ENCODE data around the gene CHMP3.

Gene CHMP3

DNA sequence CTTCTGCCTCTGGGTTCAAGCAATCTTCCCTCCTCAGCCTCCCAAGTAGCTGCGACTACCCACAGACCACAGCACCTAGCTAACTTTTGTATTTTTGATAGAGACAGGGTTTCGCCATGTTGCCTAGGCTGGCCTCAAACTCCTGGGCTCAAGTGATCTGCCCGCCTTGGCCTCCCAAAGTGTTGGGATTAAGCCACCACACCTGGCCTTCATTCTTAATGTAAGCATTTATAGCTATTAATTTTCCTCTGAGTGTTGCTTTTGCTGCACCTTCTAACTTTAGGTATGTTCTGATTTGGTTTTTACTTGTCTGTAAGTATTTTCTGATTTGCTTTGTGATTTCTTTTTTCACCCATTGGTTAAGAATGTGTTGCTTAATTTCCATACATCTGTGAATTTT, 29.7 kb downstream of the CHMP3 start:
- peaks cover 16% of the 10 kb centered on the region for H3K4me1 Mint-ChIP-seq
- ATAC-seq (no peak), DNase-seq (no peak)
- H3K27me3 Mint-ChIP-seq = no peaks in the 10 kb centered on the region
- H3K9me3 Mint-ChIP-seq = peaks cover 5 to 40% of the 10 kb centered on the region in 2 donors
- no peak overlapping the region for H3K4me3 Mint-ChIP-seq
- no peak overlapping the region for H3K27ac Mint-ChIP-seq

DNA sequence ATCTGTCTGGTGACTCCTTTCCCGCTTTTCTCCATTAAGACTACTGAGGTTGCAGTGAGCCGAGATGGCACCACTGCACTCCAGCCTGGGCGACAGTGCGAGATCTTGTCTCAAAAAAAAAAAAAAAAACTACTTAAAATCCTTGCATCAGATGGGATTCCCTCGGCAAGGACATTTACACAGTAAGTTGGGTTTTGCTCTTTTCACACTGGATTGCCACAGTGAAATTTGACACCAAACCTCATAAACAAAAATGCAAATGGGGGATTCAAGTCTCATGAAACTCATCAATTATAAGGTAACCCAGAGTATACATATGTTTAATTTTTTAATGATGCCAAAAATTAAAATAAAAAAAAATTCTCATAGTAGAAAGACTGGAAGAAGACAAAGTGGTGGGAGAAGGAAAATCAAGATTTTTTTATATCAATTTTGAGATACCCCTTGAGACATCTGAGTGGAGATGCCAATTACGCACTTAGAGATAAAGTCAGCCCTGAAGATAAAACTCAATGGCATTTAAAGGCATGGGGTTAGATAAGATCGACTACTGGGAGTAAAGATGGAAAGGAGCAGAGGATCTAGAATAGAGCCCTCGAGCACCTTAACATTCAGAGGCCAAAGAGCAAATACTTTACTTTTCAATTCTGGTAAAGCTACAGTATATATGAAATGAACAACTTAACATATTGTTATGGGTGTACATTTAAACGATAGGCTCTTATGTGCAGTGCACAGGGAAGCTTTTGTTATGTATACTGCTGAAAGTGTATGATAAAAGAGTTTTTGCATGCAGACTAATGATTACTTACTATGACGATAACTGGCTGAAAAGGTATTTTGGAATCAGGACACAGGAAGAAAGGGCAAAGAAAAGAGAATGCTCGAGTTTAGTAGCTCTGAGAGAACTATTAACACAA, 37.6 kb downstream of the CHMP3 start:
- Mint-ChIP-seq H3K27ac (no peak overlapping the region), H3K4me1 (no peaks in the 10 kb centered on the region), H3K4me3 (no peak overlapping the region), H3K27me3 (no peaks in the 10 kb centered on the region), H3K9me3 (no peaks in the 10 kb centered on the region)
- no peak for ATAC-seq
- no peak for DNase-seq

DNA sequence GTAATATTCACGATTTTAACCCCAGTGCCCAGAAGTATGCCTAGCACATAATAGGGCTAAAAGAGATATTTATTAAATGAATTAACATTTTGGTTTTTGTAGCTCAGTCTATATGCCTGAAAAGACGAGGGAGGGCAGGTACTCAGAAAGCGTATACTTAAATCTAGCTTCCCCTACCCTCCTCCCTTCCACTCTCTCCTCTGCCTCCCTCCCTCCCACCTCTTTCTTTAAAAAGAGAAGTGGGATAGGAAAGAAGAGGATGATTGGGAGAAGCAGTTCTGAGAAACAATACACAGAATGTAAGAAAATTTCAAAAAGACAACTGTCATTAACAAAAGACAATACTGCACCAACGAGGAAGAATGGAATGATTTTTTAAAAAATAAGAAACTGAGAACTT, 39.8 kb downstream of the CHMP3 start:
- no peaks in the 10 kb centered on the region for H3K27me3 Mint-ChIP-seq
- ATAC-seq (no peak), DNase-seq (no peak)
- H3K27ac Mint-ChIP-seq = no peak overlapping the region
- H3K4me1 Mint-ChIP-seq = no peaks in the 10 kb centered on the region
- no peak overlapping the region for H3K4me3 Mint-ChIP-seq
- peaks cover 0 to 7% of the 10 kb centered on the region in 2 donors for H3K9me3 Mint-ChIP-seq

DNA sequence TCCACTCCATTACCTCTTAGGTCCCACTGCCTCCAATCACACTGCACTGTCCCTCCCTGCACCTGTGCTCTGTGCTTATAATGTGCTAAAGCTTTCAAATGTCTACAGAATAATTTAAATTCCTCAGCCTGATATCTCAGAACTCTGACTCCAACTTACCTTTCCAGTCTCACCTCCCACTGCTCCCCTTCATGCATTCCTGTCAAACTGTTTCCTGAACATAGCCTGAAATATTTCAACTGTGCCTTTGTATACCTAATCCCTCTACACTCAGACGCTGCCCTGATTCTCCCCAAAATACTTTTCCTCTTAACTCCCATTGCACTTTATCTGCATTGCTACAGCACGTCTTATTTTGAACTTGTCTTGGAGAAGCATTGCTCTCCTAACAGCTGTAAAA, 40.5 kb downstream of the CHMP3 start:
- no peak overlapping the region for H3K4me3 Mint-ChIP-seq
- DNase-seq (no peak), ATAC-seq (no peak)
- H3K27me3 Mint-ChIP-seq = no peaks in the 10 kb centered on the region
- H3K4me1 Mint-ChIP-seq = no peaks in the 10 kb centered on the region
- no peak overlapping the region for H3K27ac Mint-ChIP-seq
- peaks cover 0 to 7% of the 10 kb centered on the region in 2 donors for H3K9me3 Mint-ChIP-seq

DNA sequence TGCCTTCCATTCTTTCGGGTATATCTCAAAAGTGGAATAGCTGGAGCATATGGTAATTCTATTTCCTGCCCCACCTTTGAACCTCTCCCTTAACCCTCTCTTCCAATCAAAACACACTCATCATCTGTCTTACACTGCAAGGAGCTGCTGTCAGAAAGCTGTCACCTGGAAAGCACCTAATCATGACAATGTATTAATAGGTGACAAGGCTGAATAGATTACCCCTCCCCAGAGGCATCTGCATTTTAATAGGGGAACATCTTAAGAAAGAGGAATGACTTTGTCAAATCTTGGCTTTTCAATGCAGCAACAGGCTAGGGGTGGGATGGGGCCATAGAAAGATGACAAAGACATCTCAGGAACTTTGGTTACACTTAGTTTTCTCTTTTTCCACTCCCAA, 41.3 kb downstream of the CHMP3 start:
- ATAC-seq (no peak), DNase-seq (no peak)
- Mint-ChIP-seq H3K4me3 (no peak overlapping the region), H3K27ac (no peak overlapping the region), H3K9me3 (peaks cover 0 to 7% of the 10 kb centered on the region in 2 donors), H3K27me3 (no peaks in the 10 kb centered on the region), H3K4me1 (no peaks in the 10 kb centered on the region)

DNA sequence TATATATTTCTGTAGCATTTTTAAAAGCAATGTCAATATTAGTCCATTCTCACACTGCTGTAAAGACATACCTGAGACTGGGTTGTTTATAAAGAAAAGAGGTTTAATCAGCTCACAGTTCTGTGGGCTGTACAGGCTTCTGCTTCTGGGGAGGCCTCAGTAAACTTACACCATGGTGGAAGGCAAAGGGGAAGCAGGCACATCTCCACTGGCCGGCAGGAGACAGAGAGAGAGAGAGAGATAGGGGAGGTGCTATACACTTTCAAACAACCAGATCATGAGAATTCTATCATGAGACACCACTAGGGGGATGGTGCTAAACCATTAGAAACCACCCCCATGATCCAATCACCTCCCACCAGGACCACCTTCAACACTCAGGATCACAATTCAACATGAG, 43.1 kb downstream of the CHMP3 start:
- ATAC-seq = no peak
- Mint-ChIP-seq H3K4me1 (peaks cover under 1% of the 10 kb centered on the region), H3K27me3 (no peaks in the 10 kb centered on the region), H3K9me3 (peaks cover 0 to 7% of the 10 kb centered on the region in 2 donors), H3K4me3 (no peak overlapping the region), H3K27ac (no peak overlapping the region)
- DNase-seq = no peak

DNA sequence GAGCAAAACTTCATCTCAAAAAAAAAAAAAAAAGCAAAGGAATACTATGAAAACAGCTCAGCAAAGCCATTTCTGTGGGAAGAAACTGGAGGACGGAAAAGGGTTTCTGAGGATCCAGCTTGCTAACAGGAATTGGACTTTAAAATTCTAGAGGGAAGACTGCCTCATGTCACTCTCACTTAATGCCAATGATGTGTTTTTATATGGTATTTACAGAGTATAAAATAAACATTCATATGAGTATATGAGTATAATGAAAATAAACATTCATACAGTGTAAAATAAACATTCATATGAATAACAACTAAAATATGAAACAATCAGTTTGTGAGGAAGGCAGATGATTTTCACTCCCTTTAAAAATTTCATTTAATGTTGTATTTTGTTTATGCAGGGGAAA, 43.9 kb downstream of the CHMP3 start:
- Mint-ChIP-seq H3K4me1 (peaks cover 7% of the 10 kb centered on the region), H3K27me3 (no peaks in the 10 kb centered on the region), H3K27ac (no peak overlapping the region), H3K4me3 (no peak overlapping the region), H3K9me3 (peaks cover 0 to 7% of the 10 kb centered on the region in 2 donors)
- no peak for ATAC-seq
- no peak for DNase-seq

DNA sequence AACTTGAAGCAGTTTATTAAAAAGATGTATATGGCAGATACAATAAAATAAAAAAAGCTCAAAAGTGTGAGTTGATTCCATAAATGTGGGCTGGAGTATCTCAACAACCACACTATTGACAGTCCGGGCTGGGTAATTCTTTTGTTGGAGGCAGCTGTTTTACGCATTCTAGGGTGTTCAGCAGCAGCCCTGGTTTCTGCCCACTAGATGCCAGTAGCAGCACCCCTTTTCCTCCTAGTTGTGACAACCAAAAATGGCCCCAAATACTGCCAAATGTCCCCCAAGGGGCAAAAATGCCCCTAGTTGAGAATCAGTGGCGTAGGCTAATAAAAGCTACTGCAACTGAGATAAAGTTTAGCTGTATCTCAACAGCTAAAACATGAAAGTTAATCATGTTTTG, 44.8 kb downstream of the CHMP3 start:
- no peaks in the 10 kb centered on the region for H3K27me3 Mint-ChIP-seq
- H3K4me3 Mint-ChIP-seq = no peak overlapping the region
- H3K4me1 Mint-ChIP-seq = peaks cover 7% of the 10 kb centered on the region
- no peak overlapping the region for H3K27ac Mint-ChIP-seq
- ATAC-seq = peak; percentile 54
- H3K9me3 Mint-ChIP-seq = peaks cover 0 to 7% of the 10 kb centered on the region in 2 donors
- DNase-seq = peak; percentile 5 to 22

DNA sequence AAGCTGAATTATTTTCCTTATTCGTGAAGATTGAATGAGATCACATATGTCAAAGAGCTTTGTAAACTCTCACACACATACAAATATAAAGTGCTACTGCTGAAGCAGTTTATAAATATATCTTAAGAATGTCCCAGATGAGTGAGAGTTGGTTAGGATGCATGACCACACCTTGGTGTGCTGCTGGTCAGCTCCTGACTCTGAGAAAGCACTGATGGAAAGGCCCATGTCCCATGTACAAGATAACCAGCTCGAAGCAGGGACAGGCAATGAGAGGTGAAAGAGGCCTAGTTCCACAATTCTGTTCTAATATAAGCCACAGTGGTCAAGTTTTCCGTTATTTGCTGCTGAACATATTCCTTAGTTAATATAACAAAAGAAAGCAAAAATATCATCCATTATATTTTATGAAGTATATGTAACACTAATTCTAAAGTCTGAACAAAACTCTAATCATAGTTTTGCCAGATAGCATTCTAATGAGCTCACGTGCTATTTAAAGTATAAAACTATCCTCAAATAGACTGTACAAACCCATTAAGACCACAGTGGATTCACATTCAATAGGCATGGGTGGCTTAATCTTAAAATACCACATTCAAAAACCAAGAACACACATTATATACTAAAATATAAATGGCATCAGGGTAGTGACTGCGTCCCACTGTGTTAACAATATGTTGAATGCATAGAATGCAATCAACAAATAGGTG, 49.1 kb downstream of the CHMP3 start:
- no peak for DNase-seq
- Mint-ChIP-seq H3K27ac (no peak overlapping the region), H3K27me3 (no peaks in the 10 kb centered on the region), H3K4me1 (peaks cover 7% of the 10 kb centered on the region), H3K4me3 (no peak overlapping the region), H3K9me3 (no peaks in the 10 kb centered on the region)
- no peak for ATAC-seq

DNA sequence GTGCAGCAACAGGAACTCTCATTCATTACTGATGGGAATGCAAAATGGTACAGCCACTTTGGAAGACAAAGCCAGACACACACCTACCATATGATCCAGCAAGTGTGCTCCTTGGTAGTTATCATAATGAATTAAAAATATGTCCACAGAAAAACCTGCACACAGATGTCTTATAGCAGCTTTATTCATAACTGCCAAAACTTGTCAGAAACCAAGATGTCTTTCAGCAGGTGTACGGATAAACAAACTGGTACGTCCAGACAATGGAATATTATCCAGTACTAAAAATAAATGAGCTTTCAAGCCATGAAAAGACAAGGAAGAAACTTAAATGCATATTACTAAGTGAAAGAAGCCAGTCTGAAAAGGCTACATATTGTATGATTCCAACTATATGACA, 50.4 kb downstream of the CHMP3 start:
- H3K4me1 Mint-ChIP-seq = peaks cover 7% of the 10 kb centered on the region
- no peak for DNase-seq
- ATAC-seq = no peak
- no peak overlapping the region for H3K27ac Mint-ChIP-seq
- no peaks in the 10 kb centered on the region for H3K9me3 Mint-ChIP-seq
- no peaks in the 10 kb centered on the region for H3K27me3 Mint-ChIP-seq
- H3K4me3 Mint-ChIP-seq = no peak overlapping the region

DNA sequence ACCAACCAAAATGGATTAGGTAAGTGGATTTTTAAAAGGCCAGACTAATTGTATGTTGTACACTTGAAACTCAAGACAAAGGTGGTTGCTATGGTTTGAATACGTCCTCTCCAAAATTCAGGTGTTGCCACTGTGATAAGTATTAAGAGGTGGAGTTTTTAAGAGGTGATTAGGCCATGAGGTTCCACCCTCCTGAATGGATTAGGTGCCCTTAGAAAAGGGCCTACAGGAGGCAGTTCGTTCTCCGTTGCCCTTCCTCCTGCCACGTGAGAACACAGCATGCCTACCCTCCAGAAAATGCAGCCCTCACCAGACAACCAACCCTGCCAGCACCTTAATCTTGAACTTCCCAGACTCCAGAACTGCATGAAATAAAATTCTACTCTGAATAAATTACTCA, 51.2 kb downstream of the CHMP3 start:
- DNase-seq (no peak), ATAC-seq (no peak)
- Mint-ChIP-seq H3K9me3 (no peaks in the 10 kb centered on the region), H3K27me3 (no peaks in the 10 kb centered on the region), H3K4me1 (peaks cover 7% of the 10 kb centered on the region), H3K27ac (no peak overlapping the region), H3K4me3 (no peak overlapping the region)

DNA sequence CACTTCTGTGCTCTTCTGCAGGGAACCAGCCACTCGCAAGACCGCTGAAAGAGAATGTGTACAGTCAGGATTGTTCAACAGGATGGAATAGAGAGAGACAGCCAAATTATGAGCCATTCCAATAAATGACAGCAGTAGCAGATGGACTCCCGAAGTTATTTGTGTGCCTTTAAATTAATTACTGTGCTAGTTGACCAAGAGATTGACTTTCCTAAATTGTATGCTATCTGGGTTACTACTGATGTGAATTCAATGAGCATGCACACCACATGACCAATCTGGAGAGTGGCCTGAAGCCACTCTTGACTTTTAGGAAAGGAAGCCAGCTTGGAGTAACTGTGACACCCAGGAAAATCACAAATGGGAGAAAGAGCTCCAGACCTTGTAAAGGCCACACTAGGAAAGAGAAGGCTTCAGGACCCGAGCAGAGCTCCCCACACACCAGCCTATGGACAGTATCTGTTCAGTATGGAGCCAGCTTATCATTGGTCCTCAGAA, 52.8 kb downstream of the CHMP3 start:
- no peaks in the 10 kb centered on the region for H3K9me3 Mint-ChIP-seq
- ATAC-seq (no peak), DNase-seq (no peak)
- H3K27ac Mint-ChIP-seq = peak overlapping the region in 1 of 2 donors; percentile 22
- H3K4me3 Mint-ChIP-seq = no peak overlapping the region
- H3K27me3 Mint-ChIP-seq = no peaks in the 10 kb centered on the region
- H3K4me1 Mint-ChIP-seq = peaks cover 7% of the 10 kb centered on the region

DNA sequence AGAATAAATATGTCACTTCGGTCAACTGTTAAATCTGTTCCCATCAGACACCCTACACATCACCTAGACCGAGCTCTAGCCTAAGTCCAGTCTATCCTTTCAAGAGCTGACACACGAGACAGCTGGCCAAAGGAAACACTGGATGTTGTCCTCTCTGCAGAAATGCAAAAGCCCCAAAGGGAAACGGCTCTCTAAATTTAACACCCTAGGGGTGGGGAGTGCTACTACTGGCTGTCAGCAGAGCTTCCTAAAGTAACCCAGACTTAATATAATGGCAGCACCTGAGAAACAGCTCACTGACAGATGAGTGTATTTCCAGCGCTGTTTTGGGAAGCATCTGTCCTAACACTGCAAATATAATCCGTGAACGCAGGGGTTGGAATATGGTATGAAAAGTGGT, 55.6 kb downstream of the CHMP3 start:
- no peak for ATAC-seq
- no peak for DNase-seq
- Mint-ChIP-seq H3K4me1 (no peaks in the 10 kb centered on the region), H3K27me3 (no peaks in the 10 kb centered on the region), H3K4me3 (no peak overlapping the region), H3K9me3 (peaks cover 0 to 3% of the 10 kb centered on the region in 2 donors), H3K27ac (no peak overlapping the region)

DNA sequence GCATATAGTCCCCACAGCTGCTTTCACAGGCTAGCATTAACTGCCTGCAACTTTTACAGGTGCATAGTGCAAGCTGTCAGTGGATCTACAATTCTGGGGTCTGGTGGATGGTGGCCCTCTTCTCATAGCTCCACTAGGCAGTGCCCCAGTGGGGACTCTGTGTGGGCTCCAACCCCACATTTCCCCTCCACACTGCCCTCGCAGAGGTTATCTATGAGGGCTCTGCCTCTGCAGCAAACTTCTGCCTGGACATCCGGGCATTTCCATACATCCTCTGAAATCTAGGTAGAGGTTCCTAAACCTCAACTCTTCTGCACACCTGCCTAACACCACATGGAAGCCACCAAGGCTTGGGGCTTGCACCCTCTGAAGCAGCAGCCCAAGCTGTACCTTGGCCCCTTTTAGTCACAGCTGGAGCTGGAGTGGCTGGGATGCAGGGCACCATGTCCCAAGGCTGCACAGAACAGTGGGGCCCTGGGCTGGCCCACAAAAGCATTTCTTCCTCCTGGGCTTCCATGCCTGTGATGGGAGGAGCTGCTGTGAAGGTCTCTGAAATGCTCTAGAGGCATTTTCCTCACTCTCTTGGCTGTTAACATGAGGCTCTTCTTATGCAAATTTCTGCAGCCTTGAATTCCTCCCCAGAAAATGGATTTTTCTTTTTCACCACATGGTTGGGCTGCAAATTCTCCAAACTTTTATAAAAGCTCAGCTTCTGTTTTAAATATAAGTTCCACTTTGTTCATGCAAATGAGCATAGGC, 62.7 kb downstream of the CHMP3 start:
- Mint-ChIP-seq H3K4me1 (peaks cover 10% of the 10 kb centered on the region), H3K4me3 (no peak overlapping the region), H3K9me3 (peaks cover 29 to 43% of the 10 kb centered on the region in 2 donors), H3K27me3 (no peaks in the 10 kb centered on the region), H3K27ac (peak overlapping the region in 1 of 2 donors; percentile 50)
- DNase-seq (no peak), ATAC-seq (no peak)

DNA sequence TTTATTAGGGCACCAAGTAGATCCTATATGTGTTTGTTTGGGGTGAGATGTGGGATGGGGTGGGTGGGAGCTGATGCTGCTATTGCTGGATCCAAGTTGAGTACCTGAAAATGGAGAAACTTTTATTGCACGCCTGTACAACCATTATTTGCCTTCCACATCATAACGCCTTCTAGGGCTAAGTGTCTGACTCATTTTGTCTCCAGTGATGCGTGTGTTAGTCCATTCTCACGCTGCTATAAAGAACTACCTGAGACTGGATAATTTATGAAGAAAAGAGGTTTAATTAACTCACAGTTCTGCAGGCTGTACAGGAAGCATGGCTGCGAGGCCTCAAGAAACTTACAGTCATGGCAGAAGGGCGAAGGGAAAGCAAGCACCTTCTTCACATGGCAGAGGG, 63.9 kb downstream of the CHMP3 start:
- H3K9me3 Mint-ChIP-seq = peaks cover 31 to 54% of the 10 kb centered on the region in 2 donors
- ATAC-seq = no peak

More for the DNA sequence above, 63.9 kb downstream of the CHMP3 start:
- Mint-ChIP-seq H3K4me3 (no peak overlapping the region), H3K4me1 (peaks cover 21% of the 10 kb centered on the region), H3K27ac (peak overlapping the region in 1 of 2 donors; percentile 59), H3K27me3 (no peaks in the 10 kb centered on the region)
- DNase-seq = no peak

Data from stimulated activated naive CD8-positive, alpha-beta T cell treated with anti-CD3 and anti-CD28 coated beads, Interleukin-15, amount 100 ng/mL, for 72 hours (primary cell).